NB4 (cell line): ENCODE data around the gene NPHP4.

ENCODE experiments used
- CTCF ChIP-seq: IDR thresholded peaks from one replicate; pipeline ENCODE4 v1.5.1; 2012; ENCODE audit warnings: low read depth, low read length
- MAX ChIP-seq: IDR thresholded peaks from 2 replicates; pipeline ENCODE4 v1.6.1; 2011; ENCODE audit warnings: low read depth, low read length
- POLR2A ChIP-seq: IDR thresholded peaks from 2 replicates; pipeline ENCODE4 v1.6.1; 2011; ENCODE audit warnings: mild to moderate bottlenecking; ENCODE audit not compliant: insufficient read length; ENCODE audit errors: extremely low read depth

GRCh38 chr1:5854754-5855153, 137.5 kb downstream of the NPHP4 start:
- TF ChIP-seq CTCF (no peak), POLR2A (no peak), MAX (no peak)
